Superior temporal gyrus (tissue), 1 donor: ENCODE results near the gene MARCHF11.

Source experiments
- DNase-seq: peaks from one replicate; pipeline ENCODE4 v3.0.0-alpha.2; 2016; ENCODE audit errors: extremely low spot score

The MARCHF11 gene

GRCh38 chr5:16179511-16179935, at the start of gene MARCHF11:
Gene MARCHF11 (minus strand): TSS chr5:16179791. CDS start chr5:16179575, 216 bp downstream.
- no peak for DNase-seq

DNA sequence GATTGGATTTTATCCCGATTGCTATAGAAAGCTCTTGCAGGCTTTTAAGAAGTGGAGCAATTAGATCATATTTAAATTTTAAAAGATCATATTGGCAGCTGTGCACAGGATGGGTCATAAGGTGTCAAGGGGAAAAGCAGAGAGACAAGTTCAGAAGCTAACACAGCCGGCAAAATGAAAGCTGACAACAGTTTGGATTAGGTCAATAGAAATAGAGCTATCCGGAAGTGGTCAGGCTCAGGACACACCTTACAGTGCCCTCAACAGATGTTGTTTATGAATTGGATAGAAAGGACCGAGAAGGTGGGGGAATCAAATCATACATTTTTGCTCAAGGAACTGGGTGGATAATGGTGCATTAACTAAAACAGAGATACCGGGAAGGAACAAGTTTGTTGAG, 46.3 kb upstream of the MARCHF11 start:
- no peak for DNase-seq

DNA sequence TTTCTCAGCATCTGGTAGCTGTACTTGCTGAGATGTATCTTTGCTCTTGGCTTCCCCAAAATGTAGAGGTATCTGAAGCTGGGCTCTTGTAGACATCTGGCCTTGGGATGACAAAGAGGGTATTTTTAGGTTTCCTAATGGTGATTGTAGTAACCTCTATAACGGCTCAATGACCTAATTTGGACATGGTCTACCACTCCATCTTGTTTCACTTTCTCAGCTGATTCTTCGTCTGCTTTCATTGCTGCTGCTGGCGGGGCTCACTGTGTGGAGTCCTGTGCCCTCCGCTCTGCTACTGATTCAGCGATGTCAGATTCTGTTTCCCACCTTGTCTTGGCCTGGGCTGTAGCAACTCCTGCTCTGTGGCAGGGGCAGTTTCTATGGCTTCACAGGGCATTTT, 12.7 kb upstream of the MARCHF11 start:
- no peak for DNase-seq

GRCh38 chr5:16180789-16181082, 1.1 kb upstream of the MARCHF11 start:
- no peak for DNase-seq

DNA sequence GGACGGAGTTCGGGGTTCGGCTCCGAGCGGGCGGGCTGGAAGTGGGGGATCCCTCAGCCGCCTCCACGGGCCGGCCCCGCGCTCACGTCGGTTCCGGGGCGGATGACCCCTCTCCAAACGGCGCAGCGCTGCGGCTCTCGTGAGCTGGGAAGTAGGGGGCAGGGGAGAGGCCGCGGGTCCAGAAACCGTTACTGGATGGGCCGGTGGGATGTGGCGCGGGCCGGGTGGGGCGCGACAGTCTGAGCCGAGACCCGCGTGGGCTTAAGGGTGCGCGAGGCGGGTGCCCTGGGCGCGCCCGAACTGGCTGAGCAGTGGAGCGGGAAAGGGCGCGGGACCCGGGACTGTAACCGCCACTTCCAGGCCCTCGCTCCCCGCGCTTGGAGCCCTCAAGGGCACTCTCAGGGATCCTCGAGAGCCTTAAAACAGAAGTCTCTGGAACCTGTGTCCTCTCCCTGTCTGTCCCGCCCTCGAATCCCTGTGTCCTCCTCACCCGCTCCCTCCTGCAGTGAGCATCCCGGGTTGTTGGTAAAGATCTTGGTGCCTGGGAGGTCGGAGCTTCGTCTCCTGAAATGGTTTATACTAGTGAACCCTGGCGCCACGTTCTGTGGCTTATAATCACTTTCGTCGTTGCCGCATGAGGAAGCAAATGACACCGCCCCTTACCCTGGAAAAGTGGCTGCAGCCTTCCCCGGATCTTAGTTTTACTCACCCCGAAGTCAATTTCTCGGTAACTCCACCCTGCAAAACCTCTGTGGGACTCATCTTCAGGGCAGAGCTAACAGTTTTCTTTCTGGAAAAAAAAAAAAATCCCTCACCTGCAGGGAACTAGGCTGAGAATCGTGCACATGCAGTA, 571 bp upstream of the MARCHF11 start:
- DNase-seq = no peak

GRCh38 chr5:16178745-16179372, 732 bp downstream of the MARCHF11 start:
- peak; percentile 62 for DNase-seq

DNA sequence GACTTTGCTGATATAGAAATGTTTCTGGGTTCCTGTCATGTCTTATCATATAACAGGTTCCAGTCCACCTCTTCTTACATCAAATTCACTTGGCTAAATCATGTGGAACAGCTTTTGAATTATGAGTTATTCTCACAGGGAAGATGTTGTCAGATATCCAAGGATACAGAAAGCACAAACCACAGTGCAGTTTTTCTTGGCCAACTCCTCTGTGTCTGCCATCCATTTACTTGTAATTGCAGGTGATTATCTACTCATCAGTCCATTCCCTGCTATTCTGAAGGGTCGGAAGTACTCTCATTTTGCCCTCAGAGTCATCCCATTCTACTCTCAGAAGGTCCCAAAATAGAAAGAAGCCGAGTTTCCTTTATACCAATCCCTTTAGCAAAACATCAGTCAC, 10.0 kb downstream of the MARCHF11 start:
- peak; percentile 29 for DNase-seq

GRCh38 chr5:16160706-16161105, 18.9 kb downstream of the MARCHF11 start:
- peak; percentile 82 for DNase-seq

GRCh38 chr5:16159636-16160035, 20.0 kb downstream of the MARCHF11 start:
- DNase-seq = no peak

DNA sequence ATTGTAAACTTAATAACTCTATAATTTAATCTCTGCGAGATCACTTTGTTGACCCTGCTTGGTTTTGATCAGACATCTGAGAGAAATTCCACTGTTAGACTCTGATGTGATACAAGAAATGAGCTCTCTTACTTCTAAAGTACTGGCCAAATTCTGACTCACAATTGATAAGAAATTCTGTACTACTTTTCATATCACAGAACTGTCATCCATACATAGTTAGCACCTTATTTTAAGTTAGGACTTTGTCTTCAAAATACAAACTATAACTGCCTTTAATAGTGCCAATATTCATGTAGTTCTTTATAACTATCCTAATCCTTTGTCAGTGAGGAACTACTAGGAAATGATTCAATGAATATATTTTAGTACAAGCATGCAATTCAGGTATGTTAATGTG, 23.4 kb downstream of the MARCHF11 start:
- no peak for DNase-seq

GRCh38 chr5:16152601-16153568, 26.7 kb downstream of the MARCHF11 start:
- no peak for DNase-seq

- no peak for DNase-seq
Measured at GRCh38 chr5:16149621-16150020, 30.0 kb downstream of the MARCHF11 start.

- no peak for DNase-seq
Measured at GRCh38 chr5:16147179-16147900, 32.3 kb downstream of the MARCHF11 start.

DNA sequence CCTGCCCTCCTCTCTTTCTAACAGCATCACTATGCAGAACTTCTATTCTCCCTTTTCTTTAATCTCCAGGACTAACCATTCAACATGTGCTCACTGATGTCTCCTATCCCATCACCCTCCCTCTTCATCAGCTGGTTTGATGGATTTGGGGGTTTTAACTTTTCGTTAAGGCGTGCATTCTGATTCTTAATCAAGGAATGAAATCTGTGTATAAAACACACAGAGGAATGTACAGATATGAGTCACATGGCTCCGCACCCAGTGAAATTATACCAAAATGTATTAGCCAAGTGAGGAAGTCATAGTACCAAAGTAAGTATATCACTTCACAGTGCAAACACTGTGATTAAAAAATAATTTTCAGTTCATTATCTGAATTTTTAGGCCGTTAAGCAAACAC, 35.2 kb downstream of the MARCHF11 start:
- no peak for DNase-seq

- no peak for DNase-seq
Measured at GRCh38 chr5:16143361-16144049, 36.1 kb downstream of the MARCHF11 start.

DNA sequence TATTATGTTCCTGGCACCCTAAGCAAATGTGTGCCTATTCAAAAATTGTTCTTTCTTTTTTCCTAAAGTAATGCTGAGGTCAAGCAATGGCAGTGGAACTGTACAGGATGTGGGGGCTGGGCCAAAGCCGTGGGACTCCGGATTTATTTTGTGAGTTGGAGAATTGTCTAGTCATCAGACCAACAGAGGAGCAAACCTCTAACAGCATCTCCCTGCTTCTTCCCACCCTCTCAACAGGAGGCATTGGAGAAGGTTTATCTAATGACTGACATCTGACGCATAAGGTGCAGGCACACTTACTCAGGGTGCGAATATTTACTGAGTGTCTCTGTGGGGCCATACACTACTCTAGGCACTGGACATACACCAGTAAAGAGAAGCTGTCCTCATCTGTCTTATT, 38.6 kb downstream of the MARCHF11 start:
- DNase-seq = no peak

- no peak for DNase-seq
Measured at GRCh38 chr5:16140417-16140816, 39.2 kb downstream of the MARCHF11 start.

DNA sequence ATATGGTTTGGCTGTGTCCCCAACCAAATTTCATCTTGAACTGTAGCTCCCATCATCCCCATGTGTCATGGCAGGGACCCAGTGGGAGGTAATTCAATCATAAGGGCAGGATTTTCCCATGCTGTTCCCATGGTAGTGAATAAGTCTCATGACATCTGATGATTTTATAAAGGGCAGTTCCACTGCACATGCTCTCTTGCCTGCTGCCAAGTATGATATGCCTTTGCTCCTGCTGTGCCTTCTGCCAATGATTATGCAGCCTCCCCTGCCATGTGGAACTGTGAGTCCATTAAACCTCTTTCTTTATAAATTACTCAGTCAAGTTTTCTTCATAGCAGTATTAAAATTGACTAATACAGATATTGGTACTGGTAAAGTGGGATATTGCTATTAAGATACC, 42.4 kb downstream of the MARCHF11 start:
- DNase-seq = no peak

- no peak for DNase-seq
Measured at GRCh38 chr5:16135506-16135905, 44.1 kb downstream of the MARCHF11 start.

GRCh38 chr5:16135003-16135402, 44.6 kb downstream of the MARCHF11 start:
- no peak for DNase-seq

DNA sequence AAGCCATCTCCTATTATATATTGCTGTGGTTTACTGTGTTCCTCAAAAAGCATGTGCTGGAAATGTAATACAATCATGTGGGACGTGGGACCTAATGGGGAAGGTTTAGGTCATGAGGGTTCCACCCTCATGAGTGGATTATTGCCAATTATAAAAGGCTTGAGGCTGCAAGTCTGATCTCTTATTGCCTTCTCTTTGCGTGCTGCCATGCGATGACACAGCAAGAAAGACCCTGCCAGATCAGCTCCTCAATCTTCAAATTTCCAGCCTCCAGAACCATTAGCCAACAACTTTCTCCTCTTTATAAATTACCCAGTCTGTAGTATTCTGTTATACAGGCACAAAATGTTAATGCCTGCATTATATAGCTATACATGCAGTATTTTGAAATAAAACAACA, 45.4 kb downstream of the MARCHF11 start:
- no peak for DNase-seq
